B cell (primary cell): Measurements from ENCODE around the gene DNAJC7. TPM values are rescaled to one million over a fixed set of nuclear protein-coding genes. Genes with fewer than 3 reads are reported as not detected.

Experiments
- ATAC-seq: fragments of 200-7000 bp; cut with Tn5 transposase; one replicate; pipeline ENCODE4 v1.10.0; 2021; ENCODE audit warnings: low read depth, mild to moderate bottlenecking, moderate number of reproducible peaks, moderate library complexity
- CTCF ChIA-PET: fragments of 350-600 bp; sonication (Branson Sonifier 250); formaldehyde crosslinking; loops from one replicate; lab custom pipeline; 2021; ENCODE audit warnings: antibody characterized with exemption, inconsistent platforms; lab: Charles Lee
- POLR2A ChIA-PET: fragments of 350-600 bp; sonication (Branson Sonifier 250); formaldehyde crosslinking; loops from one replicate; lab custom pipeline; 2021; ENCODE audit warnings: antibody characterized with exemption; lab: Charles Lee
- DNase-seq: peaks from one replicate; pipeline ENCODE4 v3.0.0; 2013
- H2AFZ ChIP-seq: 2 replicates; pipeline ENCODE4 v1.6.1; 2012; ENCODE audit warnings: mild to moderate bottlenecking, low read depth, low read length; ENCODE audit not compliant: insufficient read depth, poor library complexity, severe bottlenecking
- H3K27ac ChIP-seq, 2 donors: 1 replicate in 1 of 2; 2 replicates in 1 of 2; pipeline ENCODE4 v1.5.1; 2012 to 2013; ENCODE audit warnings: low read length in 2 of 2, mild to moderate bottlenecking in 2 of 2, moderate library complexity in 1 of 2
- H3K27me3 ChIP-seq, 4 experiments: fragments of 200-600 bp in 1 of 4; sonication (generic) in 1 of 4; replicated peaks in 1 of 4; 1 replicate in 2 of 4; 2 replicates in 2 of 4; pipeline versions ENCODE4 v1.6.1 to v1.7.0; 2013 to 2016; ENCODE audit warnings: low read length in 3 of 4, mild to moderate bottlenecking in 2 of 4, mixed read lengths in 1 of 4, moderate library complexity in 1 of 4; ENCODE audit not compliant: insufficient read depth in 4 of 4, control insufficient read depth in 3 of 4; ENCODE audit errors: control extremely low read depth in 1 of 4
- H3K36me3 ChIP-seq, 2 experiments: replicated peaks in 1 of 2; 1 replicate in 1 of 2; 2 replicates in 1 of 2; pipeline versions ENCODE4 v1.6.1 to v1.7.1; 2013; ENCODE audit warnings: low read length in 1 of 2; ENCODE audit not compliant: insufficient read depth in 2 of 2, control insufficient read depth in 1 of 2; ENCODE audit errors: control extremely low read depth in 1 of 2, extremely low read depth in 1 of 2
- H3K4me1 ChIP-seq, 2 donors: fragments of 200-600 bp in 1 of 2; sonication (generic) in 1 of 2; 1 replicate in 1 of 2; 2 replicates in 1 of 2; pipeline versions ENCODE4 v1.5.1 to v1.6.1; 2013 to 2017; ENCODE audit warnings: low read length in 2 of 2; ENCODE audit not compliant: control insufficient read depth in 2 of 2, insufficient read depth in 2 of 2
- H3K4me2 ChIP-seq: replicated peaks from 2 replicates; pipeline ENCODE3; 2012; ENCODE audit warnings: mild to moderate bottlenecking, low read depth, low read length; ENCODE audit not compliant: poor library complexity, severe bottlenecking
- H3K4me3 ChIP-seq, 5 experiments: fragments of 200-600 bp in 1 of 5; sonication (generic) in 1 of 5; 1 replicate in 3 of 5; 2 replicates in 2 of 5; pipeline versions ENCODE4 v1.5.1 to v1.7.0; 2011 to 2016; ENCODE audit warnings: low read length in 4 of 5, mild to moderate bottlenecking in 4 of 5, low read depth in 2 of 5, control low read depth in 1 of 5, moderate library complexity in 1 of 5; ENCODE audit not compliant: insufficient read depth in 1 of 5; ENCODE audit errors: control extremely low read depth in 1 of 5, extremely low read depth in 1 of 5
- H3K79me2 ChIP-seq: fragments of 200-600 bp; sonication (generic); one replicate; pipeline ENCODE4 v1.6.0; 2016; ENCODE audit warnings: low read length; ENCODE audit not compliant: control insufficient read depth, insufficient read depth
- H3K9ac ChIP-seq: fragments of 200-600 bp; sonication (generic); 2 replicates; pipeline ENCODE4 v1.6.1; 2017; ENCODE audit warnings: mild to moderate bottlenecking, low read length, moderate library complexity
- H3K9me3 ChIP-seq, 3 donors: one replicate each; pipeline versions ENCODE4 v1.6.1 to v1.7.1; 2013; ENCODE audit warnings: low read length in 2 of 3; ENCODE audit not compliant: control insufficient read depth in 2 of 3, insufficient read depth in 1 of 3; ENCODE audit errors: control extremely low read depth in 1 of 3
- H4K20me1 ChIP-seq: 2 replicates; pipeline ENCODE4 v1.6.0; 2012; ENCODE audit warnings: mild to moderate bottlenecking, low read length; ENCODE audit not compliant: insufficient read depth, control insufficient read depth, poor library complexity, severe bottlenecking
- H3K27ac Mint-ChIP-seq: one replicate; pipeline ENCODE4 v1.8.0; 2021; ENCODE audit warnings: mixed read lengths
- H3K27me3 Mint-ChIP-seq: one replicate; pipeline ENCODE4 v1.8.0; 2021; ENCODE audit warnings: mixed read lengths
- H3K4me1 Mint-ChIP-seq: one replicate; pipeline ENCODE4 v1.8.0; 2021; ENCODE audit warnings: mixed read lengths
- H3K4me3 Mint-ChIP-seq: one replicate; pipeline ENCODE4 v1.8.0; 2021; ENCODE audit warnings: mixed read lengths
- H3K9me3 Mint-ChIP-seq: one replicate; pipeline ENCODE4 v1.8.0; 2022; ENCODE audit warnings: mixed read lengths; ENCODE audit not compliant: insufficient read depth
- EZH2 ChIP-seq: IDR thresholded peaks from 2 replicates; pipeline ENCODE4 v1.6.1; 2012; ENCODE audit warnings: borderline replicate concordance, low read depth, mild to moderate bottlenecking, moderate library complexity, low read length; ENCODE audit not compliant: insufficient read depth, poor library complexity, severe bottlenecking
- WGBS: methylation state at CpG from one replicate; pipeline ENCODE4 v1.1.5; 2013; ENCODE audit warnings: missing lambda C conversion rate; ENCODE audit not compliant: insufficient coverage; 5-methylcytosine and 5-hydroxymethylcytosine counted together
- intact Hi-C: fragments of 100-400 bp; cut with micrococcal nuclease; formaldehyde crosslinking; loops from one replicate; pipeline ENCODE4 v1.10.0; 2022
- polyA plus RNA-seq: library from polyadenylated mRNA; depleted of rRNA; stranded (reverse); fragments of >200 nt; gene quantifications from 2 replicates; pipeline ENCODE4 v1.2.3, GENCODE V29; 2012
- total RNA-seq, 2 donors: library from RNA; stranded (reverse); fragments of 120-200 nt in 1 of 2; gene quantifications; 1 replicate in 1 of 2; 2 replicates in 1 of 2; pipeline versions ENCODE4 v1.2.3 to v1.2.4, GENCODE V29; 2013 to 2022
- TF ChIP-seq, protein P1 (sequence below): fragments of 200-600 bp; IDR thresholded peaks from one replicate; pipeline ENCODE4 v1.8.0; 2022; ENCODE audit warnings: antibody characterized with exemption, mild to moderate bottlenecking

Gene DNAJC7
- total and polyA plus RNA-seq, 2 donors (not counting 1 experiment from before 2014, with no cell fraction given) = 22.0 to 152 TPM

DNA sequence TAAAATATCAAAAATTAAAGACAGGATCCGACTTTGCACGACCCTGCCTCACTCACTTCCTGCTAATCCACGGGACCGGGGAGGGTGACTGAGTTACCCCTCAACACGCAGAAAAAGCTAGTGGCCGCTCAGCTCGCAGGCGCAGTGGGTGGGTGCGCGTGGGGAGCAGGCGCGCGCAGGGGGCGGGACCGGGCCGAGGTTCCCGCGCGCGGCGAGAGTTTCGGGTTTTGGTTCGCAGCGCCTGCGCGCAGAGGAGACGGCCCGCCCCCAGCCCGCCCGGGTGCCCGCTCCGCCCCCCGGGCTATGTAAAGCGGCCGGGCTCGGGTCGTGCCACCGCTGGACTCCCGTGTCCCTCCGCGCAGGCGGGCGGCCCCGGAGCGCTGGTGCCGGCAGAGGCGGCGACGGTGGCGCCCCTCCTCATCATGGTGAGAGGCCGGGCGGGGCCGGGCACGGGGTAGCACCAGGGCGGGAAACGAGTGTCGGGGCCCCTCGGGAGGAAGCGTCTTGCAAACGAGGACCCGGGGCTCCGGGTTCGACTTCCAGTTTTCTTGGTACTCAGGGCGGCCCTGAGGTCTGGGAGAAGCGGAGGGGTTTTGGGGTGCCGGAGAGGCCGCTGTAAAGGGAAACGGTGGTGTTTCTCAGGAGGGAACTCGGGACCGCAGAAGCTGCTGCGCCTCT is 50.6 kb downstream of the DNAJC7 start, which contains the start of gene CNP:
TSS of gene CNP (plus strand) at position 333 of the 678 bp plus-strand sequence. CDS start at position 423, 90 bp downstream.
- ATAC-seq = peak; percentile 85
- Mint-ChIP-seq H3K4me3 (peak within 1 kb of the TSS; percentile 85), H3K4me1 (peaks cover 37% of the 10 kb centered on the region), H3K9me3 (no peaks in the 10 kb centered on the region), H3K27ac (peak within 1 kb of the TSS; percentile 86), H3K27me3 (no peaks in the 10 kb centered on the region)
- Histone ChIP-seq H2AFZ (peak within 1 kb of the TSS; percentile 87), H3K27me3 (no peaks in the 10 kb centered on the region), H3K79me2 (peaks cover 38% of the 10 kb centered on the region), H3K4me3 (peak within 1 kb of the TSS; percentile 65 to 91 (median 82)), H4K20me1 (peaks cover 16% of the 10 kb centered on the region), H3K36me3 (peaks cover 7 to 11% of the 10 kb centered on the region in 2 experiments), H3K9ac (peak within 1 kb of the TSS; percentile 74), H3K27ac (peak within 1 kb of the TSS; percentile 67 to 75), H3K4me1 (peaks cover 16 to 38% of the 10 kb centered on the region in 2 donors), H3K4me2 (peak within 1 kb of the TSS; percentile 89), H3K9me3 (no peaks in the 10 kb centered on the region)
- intact Hi-C loops = loop anchor here (1.0 to 10.0 kb wide), 8 partner anchors 30 to 232 kb away; partner anchors contain the start of genes DNAJC7, HAP1, KAT2A and KCNH4
- TF ChIP-seq EZH2 = no peak
- TF ChIP-seq, protein P1, sequence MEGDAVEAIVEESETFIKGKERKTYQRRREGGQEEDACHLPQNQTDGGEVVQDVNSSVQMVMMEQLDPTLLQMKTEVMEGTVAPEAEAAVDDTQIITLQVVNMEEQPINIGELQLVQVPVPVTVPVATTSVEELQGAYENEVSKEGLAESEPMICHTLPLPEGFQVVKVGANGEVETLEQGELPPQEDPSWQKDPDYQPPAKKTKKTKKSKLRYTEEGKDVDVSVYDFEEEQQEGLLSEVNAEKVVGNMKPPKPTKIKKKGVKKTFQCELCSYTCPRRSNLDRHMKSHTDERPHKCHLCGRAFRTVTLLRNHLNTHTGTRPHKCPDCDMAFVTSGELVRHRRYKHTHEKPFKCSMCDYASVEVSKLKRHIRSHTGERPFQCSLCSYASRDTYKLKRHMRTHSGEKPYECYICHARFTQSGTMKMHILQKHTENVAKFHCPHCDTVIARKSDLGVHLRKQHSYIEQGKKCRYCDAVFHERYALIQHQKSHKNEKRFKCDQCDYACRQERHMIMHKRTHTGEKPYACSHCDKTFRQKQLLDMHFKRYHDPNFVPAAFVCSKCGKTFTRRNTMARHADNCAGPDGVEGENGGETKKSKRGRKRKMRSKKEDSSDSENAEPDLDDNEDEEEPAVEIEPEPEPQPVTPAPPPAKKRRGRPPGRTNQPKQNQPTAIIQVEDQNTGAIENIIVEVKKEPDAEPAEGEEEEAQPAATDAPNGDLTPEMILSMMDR = no peak
- peak; percentile 94 for DNase-seq
- POLR2A ChIA-PET = interaction anchor here (0.6 to 2.8 kb wide), 18 partner anchors 9 to 1390 kb away, joined by 3 to 32 read pairs (median 4); partner anchors contain the start of genes DHX58, DNAJC7, GHDC and KAT2A
- CTCF ChIA-PET = interaction anchor here (0.8 to 11.6 kb wide), 12 partner anchors 15 to 215 kb away, joined by 3 to 115 read pairs (median 5); partner anchors contain the start of genes DHX58, DNAJC7, HSPB9 and KAT2A
- WGBS = under 1% methylated on average over 66 of the region's 71 CpGs
